GM12892 (cell line): ENCODE data around the gene SPAAR.

Experiments used
- POLR2A ChIP-seq: IDR thresholded peaks from 2 replicates; pipeline ENCODE4 v1.6.1; 2011; ENCODE audit warnings: low read depth, low read length, control low read depth
- POLR2AphosphoS5 ChIP-seq: IDR thresholded peaks from 2 replicates; pipeline ENCODE4 v1.6.1; 2011; ENCODE audit warnings: low read depth, low read length, control low read depth

DNA sequence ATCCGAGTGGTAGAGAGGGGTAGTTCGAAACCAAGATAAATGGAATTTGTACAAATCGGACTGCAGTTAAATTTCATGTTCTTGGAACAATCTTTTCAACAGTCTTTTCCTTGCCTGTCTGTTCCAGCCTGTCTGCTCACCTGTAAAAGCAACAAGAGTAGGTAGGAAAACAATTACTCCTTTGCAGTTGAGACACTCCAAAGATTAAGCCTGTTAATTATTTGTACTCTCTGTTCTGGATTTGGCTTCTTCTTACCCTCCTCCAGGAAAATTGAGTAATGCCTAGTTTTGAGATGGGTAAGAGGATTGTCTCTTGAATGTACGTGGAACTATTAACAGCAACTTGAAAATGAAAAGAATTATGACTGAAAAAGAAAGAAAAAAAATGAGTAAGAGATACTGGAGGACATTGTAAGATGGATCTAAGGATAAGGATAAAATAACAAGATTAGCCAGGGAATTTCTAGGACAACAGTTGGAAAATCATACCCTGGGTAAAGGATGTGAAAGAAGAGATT, 24.3 kb downstream of the SPAAR start:
- TF ChIP-seq POLR2A (no peak), POLR2AphosphoS5 (no peak)
